HepG2 (cell line): ENCODE results near the gene TARS3. TPM values are rescaled to one million over a fixed set of nuclear protein-coding genes. Genes with fewer than 3 reads are reported as not detected.

Source experiments
- BRD4 ChIP-seq: sonication (generic); formaldehyde crosslinking; IDR thresholded peaks from 2 replicates; pipeline ENCODE4 v1.4.0; 2020; ENCODE audit warnings: missing genetic modification reagents
- CEBPB ChIP-seq: IDR thresholded peaks from 2 replicates; pipeline ENCODE4 v1.6.1; 2011; ENCODE audit warnings: low read depth, low read length, improper control_type of control experiment, borderline replicate concordance
- HNRNPL ChIP-seq: fragments of 200-400 bp; formaldehyde crosslinking; IDR thresholded peaks from 2 replicates; pipeline ENCODE4 v1.6.1; 2017; ENCODE audit warnings: mild to moderate bottlenecking, low read depth, low read length
- KMT2A ChIP-seq: sonication (generic); formaldehyde crosslinking; IDR thresholded peaks from 2 replicates; pipeline ENCODE4 v1.4.0; 2020; ENCODE audit warnings: missing genetic modification reagents
- POLR2AphosphoS5 ChIP-seq: IDR thresholded peaks from 2 replicates; pipeline ENCODE4 v1.6.1; 2012; ENCODE audit warnings: low read depth, low read length
- RNF2 ChIP-seq: fragments of 450-650 bp; conservative IDR thresholded peaks from 2 replicates; pipeline ENCODE4 v1.6.1; 2016; ENCODE audit warnings: low read depth
- RXRA ChIP-seq: sonication (generic); formaldehyde crosslinking; IDR thresholded peaks from 2 replicates; pipeline ENCODE4 v1.5.1; 2020; ENCODE audit warnings: missing genetic modification reagents
- TSC22D2 ChIP-seq: sonication (generic); formaldehyde crosslinking; IDR thresholded peaks from 2 replicates; pipeline ENCODE4 v1.5.1; 2020; ENCODE audit warnings: missing genetic modification reagents, mild to moderate bottlenecking, borderline replicate concordance
- ZSCAN22 ChIP-seq: sonication (generic); formaldehyde crosslinking; IDR thresholded peaks from 2 replicates; pipeline ENCODE4 v1.4.0; 2020; ENCODE audit warnings: mild to moderate bottlenecking, missing genetic modification reagents
- polyA plus RNA-seq, 8 experiments: library from polyadenylated mRNA; depleted of rRNA in 3 of 8; stranded (reverse) in 7 of 8; unstranded in 1 of 8; fragments of >200 nt; fragmentation: Illumina TruSeq in 4 of 8; extraction: Trizol in 4 of 8; gene quantifications; 2 replicates each; pipeline versions ENCODE4 v1.2.1 to v1.2.3, GENCODE V29; 2011 to 2016; ENCODE audit warnings: low read depth in 4 of 8, missing spikeins in 1 of 8, mixed read lengths in 1 of 8; ENCODE audit not compliant: insufficient read depth in 1 of 8
- total RNA-seq, 5 experiments: library from RNA; depleted of rRNA; stranded (reverse); fragments of >200 nt; fragmentation: Illumina TruSeq; extraction: Trizol; gene quantifications; 2 replicates each; pipeline ENCODE4 v1.2.3, GENCODE V29; 2016; ENCODE audit warnings: low read depth in 1 of 5
- TF ChIP-seq, protein P1 (sequence below): sonication (generic); formaldehyde crosslinking; IDR thresholded peaks from 2 replicates; pipeline ENCODE4 v1.5.0; 2020; ENCODE audit warnings: mild to moderate bottlenecking, missing genetic modification reagents, borderline replicate concordance

Gene TARS3
- total and polyA plus RNA-seq, 2 of the 13 experiments (the other 11 are each of a cell fraction or from before 2014, with no cell fraction given): 4.1 to 11.7 TPM

DNA sequence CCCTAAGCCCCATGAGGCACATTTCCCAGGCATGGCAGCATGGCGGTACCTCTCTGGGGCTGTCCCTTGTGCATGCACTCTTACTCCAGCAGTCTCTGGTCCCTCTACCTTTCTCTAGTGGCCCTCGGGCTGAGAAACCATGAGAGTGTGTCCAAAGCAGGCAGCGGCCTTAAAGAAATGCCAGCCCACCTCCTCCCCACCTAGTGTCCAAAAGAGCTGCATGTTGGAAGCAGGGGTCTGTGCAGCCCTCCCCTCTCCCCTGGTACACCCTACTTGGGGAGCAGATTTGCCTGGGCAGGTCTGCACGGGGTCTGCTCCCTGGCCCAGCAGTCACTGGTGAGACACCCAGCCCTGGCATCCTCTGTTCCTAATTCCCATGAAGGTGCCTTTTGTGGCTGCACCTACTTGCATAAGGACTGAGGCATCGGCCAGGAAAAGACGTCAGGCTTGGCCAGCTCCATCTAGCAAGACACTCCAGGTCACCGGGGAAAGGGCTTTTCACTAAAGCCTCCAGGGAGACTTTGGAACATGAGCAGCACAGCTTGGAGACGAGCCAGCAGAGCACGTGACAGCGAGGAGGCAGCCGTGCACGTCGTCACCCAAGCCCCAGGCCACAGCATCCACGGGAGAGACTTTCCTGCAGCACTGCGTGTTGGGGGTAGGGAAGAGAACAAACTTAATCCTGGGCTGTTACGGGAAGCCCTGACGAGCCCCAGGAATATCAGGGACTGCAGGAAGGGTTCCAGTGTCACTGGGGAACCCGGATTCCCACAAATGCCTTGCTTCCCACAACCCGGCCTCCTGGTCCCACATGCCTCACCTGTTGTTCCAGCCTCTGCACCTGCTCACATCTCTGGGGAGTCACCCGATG, 110.9 kb downstream of the TARS3 start (continued):
- TF ChIP-seq, protein P1, sequence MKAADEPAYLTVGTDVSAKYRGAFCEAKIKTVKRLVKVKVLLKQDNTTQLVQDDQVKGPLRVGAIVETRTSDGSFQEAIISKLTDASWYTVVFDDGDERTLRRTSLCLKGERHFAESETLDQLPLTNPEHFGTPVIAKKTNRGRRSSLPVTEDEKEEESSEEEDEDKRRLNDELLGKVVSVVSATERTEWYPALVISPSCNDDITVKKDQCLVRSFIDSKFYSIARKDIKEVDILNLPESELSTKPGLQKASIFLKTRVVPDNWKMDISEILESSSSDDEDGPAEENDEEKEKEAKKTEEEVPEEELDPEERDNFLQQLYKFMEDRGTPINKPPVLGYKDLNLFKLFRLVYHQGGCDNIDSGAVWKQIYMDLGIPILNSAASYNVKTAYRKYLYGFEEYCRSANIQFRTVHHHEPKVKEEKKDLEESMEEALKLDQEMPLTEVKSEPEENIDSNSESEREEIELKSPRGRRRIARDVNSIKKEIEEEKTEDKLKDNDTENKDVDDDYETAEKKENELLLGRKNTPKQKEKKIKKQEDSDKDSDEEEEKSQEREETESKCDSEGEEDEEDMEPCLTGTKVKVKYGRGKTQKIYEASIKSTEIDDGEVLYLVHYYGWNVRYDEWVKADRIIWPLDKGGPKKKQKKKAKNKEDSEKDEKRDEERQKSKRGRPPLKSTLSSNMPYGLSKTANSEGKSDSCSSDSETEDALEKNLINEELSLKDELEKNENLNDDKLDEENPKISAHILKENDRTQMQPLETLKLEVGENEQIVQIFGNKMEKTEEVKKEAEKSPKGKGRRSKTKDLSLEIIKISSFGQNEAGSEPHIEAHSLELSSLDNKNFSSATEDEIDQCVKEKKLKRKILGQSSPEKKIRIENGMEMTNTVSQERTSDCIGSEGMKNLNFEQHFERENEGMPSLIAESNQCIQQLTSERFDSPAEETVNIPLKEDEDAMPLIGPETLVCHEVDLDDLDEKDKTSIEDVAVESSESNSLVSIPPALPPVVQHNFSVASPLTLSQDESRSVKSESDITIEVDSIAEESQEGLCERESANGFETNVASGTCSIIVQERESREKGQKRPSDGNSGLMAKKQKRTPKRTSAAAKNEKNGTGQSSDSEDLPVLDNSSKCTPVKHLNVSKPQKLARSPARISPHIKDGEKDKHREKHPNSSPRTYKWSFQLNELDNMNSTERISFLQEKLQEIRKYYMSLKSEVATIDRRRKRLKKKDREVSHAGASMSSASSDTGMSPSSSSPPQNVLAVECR (CRISPR knock-in tag): peak; percentile 33; the same call in 1 of the 2 replicates
- no peak for TF ChIP-seq BRD4 (CRISPR knock-in tag)
- TF ChIP-seq ZSCAN22: no peak
- no peak for TF ChIP-seq RNF2
- no peak for TF ChIP-seq RXRA (CRISPR knock-in tag)
- TF ChIP-seq POLR2AphosphoS5: peak; percentile 73
- no peak for TF ChIP-seq HNRNPL
- TF ChIP-seq TSC22D2 (CRISPR knock-in tag): no peak
- TF ChIP-seq CEBPB: no peak
- TF ChIP-seq KMT2A: no peak
